ENCODE results near the gene AGR2. TPM values are rescaled to one million over a fixed set of nuclear protein-coding genes. Genes with fewer than 3 reads are reported as not detected.

The AGR2 gene
- total RNA-seq, 1 donor from 2014 or later: not detected

DNA sequence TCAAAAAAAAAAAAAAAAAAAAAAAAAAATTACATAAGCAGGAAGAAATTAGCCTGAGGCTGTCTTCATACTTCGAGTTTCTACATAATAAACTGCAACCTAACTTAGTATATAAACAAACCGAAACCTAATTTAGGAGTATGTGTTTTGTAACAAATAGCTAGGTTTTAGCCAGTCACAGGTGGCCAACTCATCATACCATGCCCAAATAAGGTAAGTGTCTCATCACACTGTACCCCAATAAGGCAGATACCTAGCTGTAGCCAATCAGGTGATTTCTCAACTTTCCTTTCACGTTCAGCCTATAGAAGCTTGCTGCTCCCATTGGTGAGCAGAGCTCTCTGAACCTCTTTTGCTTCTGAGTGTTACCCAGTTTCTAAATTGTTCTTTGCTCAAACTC is 13.9 kb upstream of the AGR2 start:
- peaks cover 0 to 2% of the 10 kb centered on the region in 2 donors for H3K4me1 ChIP-seq
- intact Hi-C loops (cut with DNase I): no loop called here
- TF ChIP-seq, protein P1, sequence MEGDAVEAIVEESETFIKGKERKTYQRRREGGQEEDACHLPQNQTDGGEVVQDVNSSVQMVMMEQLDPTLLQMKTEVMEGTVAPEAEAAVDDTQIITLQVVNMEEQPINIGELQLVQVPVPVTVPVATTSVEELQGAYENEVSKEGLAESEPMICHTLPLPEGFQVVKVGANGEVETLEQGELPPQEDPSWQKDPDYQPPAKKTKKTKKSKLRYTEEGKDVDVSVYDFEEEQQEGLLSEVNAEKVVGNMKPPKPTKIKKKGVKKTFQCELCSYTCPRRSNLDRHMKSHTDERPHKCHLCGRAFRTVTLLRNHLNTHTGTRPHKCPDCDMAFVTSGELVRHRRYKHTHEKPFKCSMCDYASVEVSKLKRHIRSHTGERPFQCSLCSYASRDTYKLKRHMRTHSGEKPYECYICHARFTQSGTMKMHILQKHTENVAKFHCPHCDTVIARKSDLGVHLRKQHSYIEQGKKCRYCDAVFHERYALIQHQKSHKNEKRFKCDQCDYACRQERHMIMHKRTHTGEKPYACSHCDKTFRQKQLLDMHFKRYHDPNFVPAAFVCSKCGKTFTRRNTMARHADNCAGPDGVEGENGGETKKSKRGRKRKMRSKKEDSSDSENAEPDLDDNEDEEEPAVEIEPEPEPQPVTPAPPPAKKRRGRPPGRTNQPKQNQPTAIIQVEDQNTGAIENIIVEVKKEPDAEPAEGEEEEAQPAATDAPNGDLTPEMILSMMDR (IDR thresholded peaks at IDR 0.05): no peak
- no peak overlapping the region for H3K27ac ChIP-seq
- H3K9me3 ChIP-seq: no peaks in the 10 kb centered on the region
- H3K36me3 ChIP-seq: no peaks in the 10 kb centered on the region
- no peak overlapping the region for H3K4me3 ChIP-seq
- H3K27me3 ChIP-seq: no peaks in the 10 kb centered on the region
- no peak for DNase-seq (ENCODE audit: low spot score in 2 of 2)

DNA sequence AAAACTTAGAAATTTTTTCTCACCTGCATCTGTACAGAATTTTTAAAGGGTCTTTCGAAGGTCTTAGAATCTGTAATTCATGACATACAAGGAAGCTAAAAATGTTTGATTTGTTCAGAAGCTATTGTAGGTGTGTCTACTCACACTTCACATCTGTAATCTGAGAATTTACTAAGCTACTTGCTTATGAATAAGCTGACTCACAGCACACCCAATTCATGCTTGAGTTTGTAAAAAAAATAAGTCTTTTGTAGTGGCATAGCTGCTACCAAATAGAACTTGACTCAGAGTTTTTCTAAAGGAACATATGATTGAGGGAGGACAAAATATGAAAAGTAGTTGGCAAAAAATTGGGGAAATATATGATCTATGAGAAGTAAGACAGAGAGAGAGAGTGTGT is 12.7 kb upstream of the AGR2 start:
- Histone ChIP-seq H3K27ac (no peak overlapping the region), H3K4me3 (no peak overlapping the region), H3K9me3 (no peaks in the 10 kb centered on the region), H3K27me3 (no peaks in the 10 kb centered on the region), H3K4me1 (peaks cover 0 to 3% of the 10 kb centered on the region in 2 donors), H3K36me3 (no peaks in the 10 kb centered on the region)
- TF ChIP-seq, protein P1 (IDR thresholded peaks at IDR 0.05): no peak
- no peak for DNase-seq (ENCODE audit: low spot score in 2 of 2)
- intact Hi-C loops (cut with DNase I): no loop called here

DNA sequence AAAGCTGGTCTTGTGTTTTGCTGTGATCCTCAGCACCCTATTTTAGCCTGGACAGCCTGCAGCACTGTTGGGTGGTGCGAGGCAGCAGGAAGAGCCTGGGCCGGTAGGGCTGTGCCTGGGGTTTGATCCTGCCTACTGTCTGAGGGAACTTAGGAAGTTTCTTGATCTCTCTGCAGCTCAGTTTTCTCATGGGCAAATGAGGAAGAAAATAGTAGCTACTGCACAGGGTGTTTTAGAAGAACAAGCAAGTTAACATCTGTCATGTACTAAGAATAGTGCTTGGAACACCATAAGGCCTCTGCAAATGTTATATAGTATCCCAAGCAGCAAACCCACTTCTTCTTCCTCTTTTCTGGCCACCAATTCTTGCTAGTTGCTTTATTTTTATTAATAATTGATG is 12.0 kb upstream of the AGR2 start:
- H3K36me3 ChIP-seq: no peaks in the 10 kb centered on the region
- H3K4me3 ChIP-seq: no peak overlapping the region
- H3K9me3 ChIP-seq: no peaks in the 10 kb centered on the region
- TF ChIP-seq, protein P1 (IDR thresholded peaks at IDR 0.05): no peak
- intact Hi-C loops (cut with DNase I): no loop called here
- no peak for DNase-seq (ENCODE audit: low spot score in 2 of 2)
- H3K27ac ChIP-seq: no peak overlapping the region
- peaks cover 0 to 3% of the 10 kb centered on the region in 2 donors for H3K4me1 ChIP-seq
- H3K27me3 ChIP-seq: no peaks in the 10 kb centered on the region

DNA sequence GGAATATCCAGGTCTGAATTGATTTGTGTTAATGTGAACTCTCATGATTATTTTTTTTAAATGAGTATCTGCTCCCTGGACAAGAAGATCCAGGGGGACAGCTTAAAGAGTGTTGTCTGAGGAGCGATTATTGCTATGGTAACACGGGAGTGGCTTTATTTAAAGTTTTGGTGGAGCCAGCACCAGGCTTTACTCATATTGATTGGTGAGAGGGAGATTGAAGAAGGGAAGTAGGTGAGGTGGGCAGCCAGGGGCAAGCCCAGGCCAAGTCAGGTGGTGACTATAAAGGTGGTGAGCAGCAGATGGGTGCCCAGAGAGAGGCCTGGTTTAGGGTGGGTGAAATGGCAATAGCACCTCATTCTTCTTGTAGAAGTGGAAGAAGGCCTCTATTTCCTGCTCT is 10.2 kb upstream of the AGR2 start:
- no peak for DNase-seq (ENCODE audit: low spot score in 2 of 2)
- TF ChIP-seq, protein P1 (IDR thresholded peaks at IDR 0.05): no peak
- H3K4me3 ChIP-seq: no peak overlapping the region
- intact Hi-C loops (cut with DNase I): no loop called here
- no peaks in the 10 kb centered on the region for H3K36me3 ChIP-seq
- no peaks in the 10 kb centered on the region for H3K9me3 ChIP-seq
- no peaks in the 10 kb centered on the region for H3K27me3 ChIP-seq
- H3K27ac ChIP-seq: no peak overlapping the region
- H3K4me1 ChIP-seq: peaks cover 2 to 3% of the 10 kb centered on the region in 2 donors

DNA sequence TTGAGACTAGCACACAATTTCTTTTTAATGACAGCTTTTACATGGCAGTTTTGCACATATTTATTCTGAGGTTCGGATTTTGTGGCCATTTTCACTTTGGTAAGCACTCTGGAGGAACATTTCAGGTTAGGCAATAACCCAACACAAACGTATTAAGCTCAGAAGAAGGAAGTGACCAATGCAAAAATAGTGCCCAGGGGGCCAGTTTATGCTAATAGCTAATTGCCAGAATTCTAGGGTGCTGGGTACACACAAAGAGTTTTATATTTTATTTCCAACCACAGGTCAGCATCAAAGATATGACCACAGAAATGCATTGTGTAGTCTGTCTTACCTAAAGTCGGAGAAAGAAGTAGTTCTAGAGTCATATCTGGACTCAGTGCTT is 8.4 kb upstream of the AGR2 start:
- peak overlapping the region in 1 of 2 donors; percentile 27 for H3K4me3 ChIP-seq
- H3K27ac ChIP-seq: peak overlapping the region; percentile 35 to 59
- no peak for DNase-seq (ENCODE audit: low spot score in 2 of 2)
- H3K4me1 ChIP-seq: peaks cover 2 to 3% of the 10 kb centered on the region in 2 donors
- no peaks in the 10 kb centered on the region for H3K36me3 ChIP-seq
- no peaks in the 10 kb centered on the region for H3K27me3 ChIP-seq
- H3K9me3 ChIP-seq: no peaks in the 10 kb centered on the region
- intact Hi-C loops (cut with DNase I): no loop called here
- TF ChIP-seq, protein P1 (IDR thresholded peaks at IDR 0.05): no peak

Data from ascending aorta (tissue), 2 donors.